Naive thymus-derived CD4-positive, alpha-beta T cell (primary cell): Measurements from ENCODE around the gene PPAN. TPM values are rescaled to one million over a fixed set of nuclear protein-coding genes. Genes with fewer than 3 reads are reported as not detected.
A peak's percentile ranks its signal among the peaks of the same experiment; 100 is the strongest.

ENCODE experiments used
- ATAC-seq: fragments of 150-1000 bp; cut with Tn5 transposase; 2 replicates; pipeline ENCODE4 v1.10.0; 2021; ENCODE audit warnings: mild to moderate bottlenecking, moderate library complexity
- CTCF ChIA-PET: fragments of 350-600 bp; sonication (Branson Sonifier 250); formaldehyde crosslinking; loops from one replicate; lab custom pipeline; 2021; ENCODE audit warnings: antibody characterized with exemption; lab: Charles Lee
- POLR2A ChIA-PET: fragments of 350-600 bp; sonication (Branson Sonifier 250); formaldehyde crosslinking; loops from one replicate; lab custom pipeline; 2021; ENCODE audit warnings: antibody characterized with exemption, inconsistent platforms; lab: Charles Lee
- DNase-seq, 9 donors: peaks; one replicate each; pipeline versions ENCODE4 v3.0.0 to v3.0.0-alpha.2; 2020 to 2022; ENCODE audit warnings: mixed read lengths in 1 of 9
- H3K27ac ChIP-seq: one replicate; pipeline ENCODE4 v1.7.0; 2013; ENCODE audit warnings: mild to moderate bottlenecking, low read depth, low read length, moderate library complexity
- H3K27me3 ChIP-seq, 2 donors: one replicate each; pipeline ENCODE4 v1.7.0; 2013; ENCODE audit warnings: low read length in 2 of 2, mild to moderate bottlenecking in 2 of 2, moderate library complexity in 2 of 2; ENCODE audit not compliant: control insufficient read depth in 2 of 2, insufficient read depth in 2 of 2
- H3K36me3 ChIP-seq, 3 experiments: 1 replicate in 2 of 3; 2 replicates in 1 of 3; pipeline ENCODE4 v1.7.0; 2013; ENCODE audit warnings: low read length in 3 of 3, mild to moderate bottlenecking in 3 of 3, moderate library complexity in 1 of 3; ENCODE audit not compliant: insufficient read depth in 3 of 3, control insufficient read depth in 2 of 3
- H3K4me1 ChIP-seq, 2 donors: one replicate each; pipeline ENCODE4 v1.7.0; 2013; ENCODE audit warnings: low read length in 2 of 2, mild to moderate bottlenecking in 2 of 2, moderate library complexity in 1 of 2; ENCODE audit not compliant: control insufficient read depth in 2 of 2, insufficient read depth in 2 of 2
- H3K4me3 ChIP-seq: 2 replicates; pipeline ENCODE4 v1.7.0; 2013; ENCODE audit warnings: mild to moderate bottlenecking, low read length
- H3K9me3 ChIP-seq, 3 experiments: 1 replicate in 2 of 3; 2 replicates in 1 of 3; pipeline ENCODE4 v1.7.0; 2013; ENCODE audit warnings: low read length in 3 of 3; ENCODE audit not compliant: control insufficient read depth in 2 of 3
- H3K27ac Mint-ChIP-seq, 9 donors: one replicate each; pipeline ENCODE4 v1.8.0; 2020 to 2022; ENCODE audit warnings: mixed read lengths in 9 of 9, mild to moderate bottlenecking in 8 of 9, moderate library complexity in 5 of 9, inconsistent platforms in 2 of 9
- H3K27me3 Mint-ChIP-seq, 5 donors: one replicate each; pipeline ENCODE4 v1.8.0; 2021 to 2022; ENCODE audit warnings: mixed read lengths in 5 of 5, mild to moderate bottlenecking in 1 of 5
- H3K36me3 Mint-ChIP-seq, 5 donors: one replicate each; pipeline ENCODE4 v1.8.0; 2020 to 2022; ENCODE audit warnings: mixed read lengths in 5 of 5, mild to moderate bottlenecking in 3 of 5, inconsistent platforms in 1 of 5
- H3K4me1 Mint-ChIP-seq, 7 donors: one replicate each; pipeline ENCODE4 v1.8.0; 2020 to 2022; ENCODE audit warnings: mixed read lengths in 7 of 7, mild to moderate bottlenecking in 3 of 7, inconsistent platforms in 1 of 7
- H3K4me3 Mint-ChIP-seq, 10 donors: one replicate each; pipeline ENCODE4 v1.8.0; 2020 to 2022; ENCODE audit warnings: mild to moderate bottlenecking in 10 of 10, mixed read lengths in 10 of 10, moderate library complexity in 6 of 10, inconsistent platforms in 2 of 10
- H3K9me3 Mint-ChIP-seq, 11 donors: one replicate each; pipeline ENCODE4 v1.8.0; 2020 to 2022; ENCODE audit warnings: mixed read lengths in 11 of 11, mild to moderate bottlenecking in 4 of 11, inconsistent platforms in 1 of 11, moderate library complexity in 1 of 11
- intact Hi-C, 2 donors: fragments of 100-400 bp; cut with micrococcal nuclease; formaldehyde crosslinking; loops; one replicate each; pipeline ENCODE4 v1.15.1; 2023
- polyA plus RNA-seq, 2 donors: library from polyadenylated mRNA; unstranded; fragments of 300-500 nt; fragmentation: Illumina TruSeq; gene quantifications; one replicate each; pipeline ENCODE4 v1.2.3, GENCODE V29; 2021
- total RNA-seq, 6 experiments: library from RNA in 5 of 6; stranded (reverse) in 5 of 6; gene quantifications; 1 replicate in 5 of 6; 2 replicates in 1 of 6; pipeline ENCODE4 v1.2.3 and lab custom pipeline; 2021 to 2026

Gene PPAN
- total and polyA plus RNA-seq, 7 experiments from 2014 or later, result 24.9 to 122 (median 105) TPM

DNA sequence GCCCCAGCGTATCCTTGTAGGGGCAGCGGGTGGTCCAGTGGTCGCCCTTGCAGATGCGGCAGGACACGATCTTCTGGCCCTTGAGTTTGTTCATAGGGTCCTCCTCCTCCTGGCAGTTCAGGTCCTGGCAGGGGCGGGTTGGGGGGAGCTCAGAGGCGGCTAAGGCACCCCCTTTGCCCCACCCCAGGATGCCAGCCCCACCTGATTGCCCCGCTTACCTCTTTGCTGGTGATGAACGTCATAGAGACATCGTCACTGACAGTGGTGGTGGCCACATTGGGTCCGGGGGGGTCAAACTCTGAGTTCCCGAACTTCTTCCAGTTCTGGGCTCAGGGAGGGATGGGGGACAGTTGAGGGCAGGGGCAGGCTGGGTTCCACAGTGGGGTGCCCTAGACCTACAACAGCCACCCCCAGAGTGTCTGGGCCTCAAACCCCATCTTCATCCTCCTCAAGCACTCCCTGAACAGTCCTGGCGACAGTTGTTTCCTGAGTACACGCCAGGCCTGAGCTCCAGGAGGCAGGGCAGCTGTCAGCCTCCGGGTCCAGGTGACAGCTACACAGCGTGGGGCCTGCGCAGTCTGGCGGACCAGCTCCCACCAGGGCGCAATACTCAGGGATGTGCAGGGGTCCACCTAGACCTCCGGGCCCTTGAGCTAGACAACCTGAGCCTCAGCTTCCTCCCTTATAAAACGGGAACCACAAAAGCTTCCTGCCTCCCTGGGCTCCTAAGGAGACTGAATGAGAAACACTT is 10.9 kb downstream of the PPAN start:
- H3K36me3 ChIP-seq, result peaks cover 20 to 57% (median 23%) of the 10 kb centered on the region in 3 experiments
- peak overlapping the region in 4 of 10 donors; percentile 25 to 58 (median 40) for H3K4me3 Mint-ChIP-seq
- H3K9me3 ChIP-seq, result no peaks in the 10 kb centered on the region
- CTCF ChIA-PET, result interaction anchor here (0.7 to 3.1 kb wide), 6 partner anchors 19 to 153 kb away, joined by 3 to 10 read pairs (median 4); no protein-coding TSS in a partner anchor
- POLR2A ChIA-PET, result interaction anchor here (0.7 to 8.9 kb wide), 5 partner anchors 11 to 439 kb away, joined by 3 to 85 read pairs (median 3); partner anchors contain the start of gene PPAN
- peaks cover 0 to 11% (median 4%) of the 10 kb centered on the region in 5 donors for H3K36me3 Mint-ChIP-seq
- no peak for DNase-seq
- peaks cover 28 to 39% of the 10 kb centered on the region in 2 donors for H3K4me1 ChIP-seq
- H3K27me3 ChIP-seq, result no peaks in the 10 kb centered on the region
- no peak overlapping the region for H3K27ac ChIP-seq
- no peak overlapping the region for H3K4me3 ChIP-seq
- no peak for ATAC-seq
- peaks cover 0 to 3% (median 0%) of the 10 kb centered on the region in 11 donors for H3K9me3 Mint-ChIP-seq
- H3K27me3 Mint-ChIP-seq, result no peaks in the 10 kb centered on the region
- H3K27ac Mint-ChIP-seq, result peak overlapping the region in 2 of 9 donors; percentile 17 to 38
- H3K4me1 Mint-ChIP-seq, result peaks cover 5 to 49% (median 29%) of the 10 kb centered on the region in 7 donors
- intact Hi-C loops, result no loop called here

GRCh38 chr19:10118960-10119359 is 12.8 kb downstream of the PPAN start:
- ATAC-seq, result no peak
- ChIA-PET POLR2A (interaction anchor here (0.9 to 8.9 kb wide), 4 partner anchors 8 to 24 kb away, joined by 3 to 85 read pairs (median 17); partner anchors contain the start of gene PPAN), CTCF (interaction anchor here (0.6 to 1.1 kb wide), 3 partner anchors 11 to 155 kb away, joined by 3 to 6 read pairs (median 5); no protein-coding TSS in a partner anchor)
- peak overlapping the region; percentile 88 for H3K27ac ChIP-seq
- H3K27me3 ChIP-seq, result no peaks in the 10 kb centered on the region
- H3K4me3 Mint-ChIP-seq, result peak overlapping the region; percentile 89 to 95 (median 94)
- peak overlapping the region; percentile 99 for H3K4me3 ChIP-seq
- no peak for DNase-seq
- peaks cover 5 to 30% (median 14%) of the 10 kb centered on the region in 7 donors for H3K4me1 Mint-ChIP-seq
- H3K27me3 Mint-ChIP-seq, result no peaks in the 10 kb centered on the region
- peaks cover 0 to 8% (median 4%) of the 10 kb centered on the region in 5 donors for H3K36me3 Mint-ChIP-seq
- H3K9me3 ChIP-seq, result no peaks in the 10 kb centered on the region
- peaks cover 20 to 53% (median 23%) of the 10 kb centered on the region in 3 experiments for H3K36me3 ChIP-seq
- intact Hi-C loops, result loop anchor here (1.0 to 2.0 kb wide), 4 partner anchors 13 to 132 kb away; partner anchors contain the start of genes PPAN (in 2 of the 2) and DNMT1 (in 1 of the 2)
- peaks cover 10 to 25% of the 10 kb centered on the region in 2 donors for H3K4me1 ChIP-seq
- peak overlapping the region in 8 of 9 donors; percentile 84 to 97 (median 90) for H3K27ac Mint-ChIP-seq
- no peaks in the 10 kb centered on the region for H3K9me3 Mint-ChIP-seq

DNA sequence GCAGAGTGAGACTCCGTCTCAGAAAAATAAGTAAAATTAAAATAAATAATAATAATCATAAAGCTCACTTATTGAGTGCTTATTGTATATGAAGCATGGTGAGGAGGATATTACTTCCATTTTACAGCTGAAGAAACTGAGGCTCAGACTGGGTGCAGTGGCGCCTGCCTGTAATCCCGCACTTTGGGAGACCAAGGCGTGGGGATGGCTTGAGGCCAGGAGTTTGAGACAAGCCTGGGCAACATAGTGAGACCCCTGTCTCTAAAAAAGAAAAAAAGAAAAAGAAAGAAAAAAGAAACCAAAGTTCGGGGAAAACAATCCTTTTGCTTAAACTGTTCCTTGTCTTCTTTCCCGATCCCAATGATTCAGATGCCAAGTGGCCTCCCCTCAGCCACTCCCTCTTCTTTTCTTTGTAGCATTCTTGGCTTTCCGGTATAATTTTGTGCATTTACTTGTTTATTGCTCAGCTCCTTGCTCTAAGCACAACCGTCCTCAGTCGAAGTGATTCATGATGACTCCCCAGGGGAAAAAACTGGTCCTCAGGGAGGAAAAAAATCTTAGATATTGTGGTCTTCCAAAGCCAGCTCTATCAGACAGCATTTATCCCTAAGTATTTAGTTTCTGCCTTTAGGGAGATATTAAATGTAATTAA is 14.5 kb downstream of the PPAN start:
- Histone ChIP-seq H3K27ac (no peak overlapping the region), H3K27me3 (no peaks in the 10 kb centered on the region), H3K4me1 (peaks cover 10 to 25% of the 10 kb centered on the region in 2 donors), H3K4me3 (no peak overlapping the region), H3K9me3 (no peaks in the 10 kb centered on the region), H3K36me3 (peaks cover 18 to 36% (median 20%) of the 10 kb centered on the region in 3 experiments)
- Mint-ChIP-seq H3K9me3 (no peaks in the 10 kb centered on the region), H3K4me1 (peaks cover 5 to 30% (median 15%) of the 10 kb centered on the region in 7 donors), H3K36me3 (peaks cover 0 to 12% (median 8%) of the 10 kb centered on the region in 5 donors), H3K27me3 (no peaks in the 10 kb centered on the region), H3K4me3 (peak overlapping the region in 4 of 10 donors; percentile 15 to 42 (median 34)), H3K27ac (no peak overlapping the region)
- intact Hi-C loops, result loop anchor here in 1 of 2 donors (1.0 to 5.0 kb wide), 2 partner anchors 130 to 212 kb away; partner anchors contain the start of gene RAVER1
- CTCF ChIA-PET, result interaction anchor here (0.6 to 2.1 kb wide), 7 partner anchors 11 to 166 kb away, joined by 3 to 11 read pairs (median 4); no protein-coding TSS in a partner anchor
- POLR2A ChIA-PET, result interaction anchor here (0.6 to 8.9 kb wide), 7 partner anchors 8 to 111 kb away, joined by 3 to 85 read pairs (median 4); partner anchors contain the start of gene PPAN
- DNase-seq, result no peak
- ATAC-seq, result no peak

DNA sequence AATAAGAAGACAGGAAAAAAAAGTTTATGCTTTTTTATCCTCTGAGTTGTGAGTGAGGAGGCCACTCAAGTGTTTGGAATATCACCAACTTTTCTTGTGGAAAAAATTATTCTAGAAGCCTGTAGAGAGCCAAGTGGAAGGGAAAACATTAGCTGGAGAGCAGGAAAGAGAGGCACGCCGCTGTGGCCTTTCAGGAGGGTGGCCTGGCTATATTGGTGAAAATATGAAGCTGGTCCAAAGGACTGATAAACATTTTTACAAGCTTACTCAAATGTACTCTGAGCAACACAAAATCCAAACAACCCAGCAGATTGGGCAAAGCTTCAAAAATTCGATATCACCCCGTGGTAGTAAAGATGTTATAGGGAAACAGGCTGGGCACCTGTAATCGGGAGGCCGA is 15.9 kb downstream of the PPAN start:
- Histone ChIP-seq H3K27ac (no peak overlapping the region), H3K9me3 (no peaks in the 10 kb centered on the region), H3K36me3 (peaks cover 6 to 22% (median 7%) of the 10 kb centered on the region in 3 experiments), H3K27me3 (no peaks in the 10 kb centered on the region), H3K4me1 (peaks cover 10 to 25% of the 10 kb centered on the region in 2 donors), H3K4me3 (no peak overlapping the region)
- H3K27ac Mint-ChIP-seq, result peak overlapping the region in 3 of 9 donors; percentile 46 to 54 (median 49)
- peaks cover 5 to 19% (median 14%) of the 10 kb centered on the region in 7 donors for H3K4me1 Mint-ChIP-seq
- H3K27me3 Mint-ChIP-seq, result no peaks in the 10 kb centered on the region
- no peak for ATAC-seq
- H3K36me3 Mint-ChIP-seq, result peaks cover 0 to 11% (median 4%) of the 10 kb centered on the region in 5 donors
- ChIA-PET POLR2A (interaction anchor here (0.7 to 8.9 kb wide), 4 partner anchors 10 to 340 kb away, joined by 3 to 85 read pairs (median 5); partner anchors contain the start of gene PPAN), CTCF (interaction anchor here (1.1 to 2.1 kb wide), 2 partner anchors 21 to 73 kb away, joined by 4 to 11 read pairs; no protein-coding TSS in a partner anchor)
- intact Hi-C loops, result loop anchor here in 1 of 2 donors (5.0 kb wide), 1 partner anchor 210 kb away; the partner anchor contains the start of gene RAVER1
- no peak for DNase-seq
- no peak overlapping the region for H3K4me3 Mint-ChIP-seq
- H3K9me3 Mint-ChIP-seq, result no peaks in the 10 kb centered on the region

- no peaks in the 10 kb centered on the region for H3K27me3 ChIP-seq
- intact Hi-C loops, result loop anchor here in 1 of 2 donors (5.0 kb wide), 1 partner anchor 208 kb away; the partner anchor contains the start of gene RAVER1
- Mint-ChIP-seq H3K4me1 (peaks cover 5 to 10% (median 8%) of the 10 kb centered on the region in 7 donors), H3K36me3 (peaks cover 0 to 9% (median 4%) of the 10 kb centered on the region in 5 donors), H3K9me3 (no peaks in the 10 kb centered on the region), H3K27me3 (no peaks in the 10 kb centered on the region), H3K4me3 (no peak overlapping the region), H3K27ac (peak overlapping the region in 3 of 9 donors; percentile 18 to 52 (median 28))
- DNase-seq (no peak), ATAC-seq (no peak)
- ChIA-PET POLR2A (interaction anchor here (1.2 kb wide), 1 partner anchor 15 kb away, joined by 3 read pairs; no protein-coding TSS in a partner anchor), CTCF (no interaction called here)
- no peaks in the 10 kb centered on the region for H3K9me3 ChIP-seq
- H3K36me3 ChIP-seq, result peaks cover 0 to 3% (median 0%) of the 10 kb centered on the region in 3 experiments
- H3K4me1 ChIP-seq, result peaks cover 0 to 3% of the 10 kb centered on the region in 2 donors
- no peak overlapping the region for H3K27ac ChIP-seq
- no peak overlapping the region for H3K4me3 ChIP-seq
Observed at GRCh38 chr19:10124429-10124828, 18.3 kb downstream of the PPAN start.
